HG03135 (cell line): Measurements from ENCODE around the gene NOLC1.
"Not testable (repeated sequence)": the region's sequence is repeated elsewhere in the genome, so short reads cannot be mapped to it uniquely, and the experiment has no call there.

Experiments used
- ATAC-seq: cut with Tn5 transposase; IDR thresholded peaks from one replicate; pipeline ENCODE4 v1.9.1; 2021; ENCODE audit warnings: mild to moderate bottlenecking, moderate library complexity; ENCODE audit not compliant: unreplicated experiment

NOLC1 gene

GRCh38 chr10:102153093-102153620 is 968 bp downstream of the NOLC1 start:
- ATAC-seq = no peak

- no peak for ATAC-seq
Observed at GRCh38 chr10:102154466-102155116, 2.4 kb downstream of the NOLC1 start.

GRCh38 chr10:102157224-102157623 is 5.0 kb downstream of the NOLC1 start:
- ATAC-seq = no peak

GRCh38 chr10:102159051-102159597 is 6.9 kb downstream of the NOLC1 start:
- ATAC-seq = no peak

- no peak for ATAC-seq
Observed at GRCh38 chr10:102159831-102160230, 7.6 kb downstream of the NOLC1 start.

- no peak for ATAC-seq
Observed at GRCh38 chr10:102163342-102163989, 11.3 kb downstream of the NOLC1 start.

GRCh38 chr10:102167861-102168260 is 15.7 kb downstream of the NOLC1 start:
- ATAC-seq = no peak

- ATAC-seq = no peak
Observed at GRCh38 chr10:102170602-102171001, 18.4 kb downstream of the NOLC1 start.

GRCh38 chr10:102172288-102172687 is 20.1 kb downstream of the NOLC1 start:
- no peak for ATAC-seq

- ATAC-seq = no peak
Observed at GRCh38 chr10:102175415-102175814, 23.2 kb downstream of the NOLC1 start.

- ATAC-seq = no peak
Observed at GRCh38 chr10:102184606-102185005, 32.4 kb downstream of the NOLC1 start.

- no peak for ATAC-seq
Observed at GRCh38 chr10:102185272-102185671, 33.1 kb downstream of the NOLC1 start.

GRCh38 chr10:102185811-102186527 is 33.8 kb downstream of the NOLC1 start:
- ATAC-seq = no peak

GRCh38 chr10:102188298-102188940 is 36.2 kb downstream of the NOLC1 start:
- no peak for ATAC-seq

- ATAC-seq = not testable (repeated sequence)
Observed at GRCh38 chr10:102188941-102189898, 37.0 kb downstream of the NOLC1 start.

- ATAC-seq = no peak
Observed at GRCh38 chr10:102191956-102192355, 39.8 kb downstream of the NOLC1 start.

- ATAC-seq = no peak
Observed at GRCh38 chr10:102195296-102195870, 43.2 kb downstream of the NOLC1 start.

- ATAC-seq = no peak
Observed at GRCh38 chr10:102196893-102197292, 44.7 kb downstream of the NOLC1 start.

- no peak for ATAC-seq
Observed at GRCh38 chr10:102198027-102198426, 45.8 kb downstream of the NOLC1 start.
